GM12878 (cell line): ENCODE measurements around the gene ANTXR1.

Source experiments
- ATF2 ChIP-seq: IDR thresholded peaks from 2 replicates; pipeline ENCODE4 v1.6.1; 2012; ENCODE audit warnings: low read length, inconsistent platforms
- CREB1 ChIP-seq: IDR thresholded peaks from 2 replicates; pipeline ENCODE4 v1.6.1; 2012; ENCODE audit warnings: low read depth, mild to moderate bottlenecking, inconsistent platforms
- CTCF ChIP-seq, 3 experiments: IDR thresholded peaks in 2 of 3; conservative IDR thresholded peaks in 1 of 3; 2 replicates each; pipeline ENCODE4 v1.5.1; 2011; ENCODE audit warnings: low read depth in 3 of 3, low read length in 3 of 3, mild to moderate bottlenecking in 3 of 3, control low read depth in 2 of 3, moderate library complexity in 2 of 3, inconsistent platforms in 1 of 3, mixed read lengths in 1 of 3; ENCODE audit not compliant: control insufficient read depth in 2 of 3, insufficient read depth in 1 of 3; ENCODE audit errors: extremely low read depth in 1 of 3
- E2F4 ChIP-seq: IDR thresholded peaks from 2 replicates; pipeline ENCODE4 v1.6.1; 2012; ENCODE audit warnings: low read depth, low read length, improper control_type of control experiment
- GATAD2B ChIP-seq: fragments of 450-650 bp; conservative IDR thresholded peaks from 2 replicates; pipeline ENCODE4 v1.6.1; 2017; ENCODE audit warnings: low read depth, mild to moderate bottlenecking, moderate library complexity
- MTA2 ChIP-seq: fragments of 450-650 bp; IDR thresholded peaks from 2 replicates; pipeline ENCODE4 v1.6.1; 2016; ENCODE audit warnings: low read depth, mild to moderate bottlenecking, moderate library complexity
- PRDM15 ChIP-seq: fragments of 450-650 bp; formaldehyde crosslinking; IDR thresholded peaks from 2 replicates; pipeline ENCODE4 v1.4.0; 2020; ENCODE audit warnings: mild to moderate bottlenecking, moderate library complexity
- REST ChIP-seq: IDR thresholded peaks from 2 replicates; pipeline ENCODE4 v1.6.1; 2012; ENCODE audit warnings: mild to moderate bottlenecking, low read depth, low read length
- SUZ12 ChIP-seq: fragments of 200-600 bp; sonication (generic); IDR thresholded peaks from one replicate; pipeline ENCODE4 v1.6.1; 2018; ENCODE audit warnings: antibody characterized with exemption, mild to moderate bottlenecking; ENCODE audit not compliant: unreplicated experiment

- TF ChIP-seq CTCF (IDR thresholded peaks at IDR 0.05 in 2 of 3, conservative IDR thresholded peaks at IDR 0.05 in 1 of 3; ENCODE audit: control insufficient read depth in 2 of 3, extremely low read depth in 1 of 3, insufficient read depth in 1 of 3, low read depth in 3 of 3, low read length in 3 of 3) (no peak), CREB1 (no peak), E2F4 (no peak), MTA2 (no peak), GATAD2B (no peak), ATF2 (no peak), SUZ12 (no peak), PRDM15 (CRISPR knock-in tag) (no peak), REST (no peak)
Measured at GRCh38 chr2:69084492-69084891, 71.5 kb downstream of the ANTXR1 start.
